Measurements from ENCODE around the gene ADRM1.

Gene ADRM1

GRCh38 chr20:62323980-62324906 lies 21.4 kb downstream of the ADRM1 start:
- DNase-seq (ENCODE audit: low read depth) = no peak

DNA sequence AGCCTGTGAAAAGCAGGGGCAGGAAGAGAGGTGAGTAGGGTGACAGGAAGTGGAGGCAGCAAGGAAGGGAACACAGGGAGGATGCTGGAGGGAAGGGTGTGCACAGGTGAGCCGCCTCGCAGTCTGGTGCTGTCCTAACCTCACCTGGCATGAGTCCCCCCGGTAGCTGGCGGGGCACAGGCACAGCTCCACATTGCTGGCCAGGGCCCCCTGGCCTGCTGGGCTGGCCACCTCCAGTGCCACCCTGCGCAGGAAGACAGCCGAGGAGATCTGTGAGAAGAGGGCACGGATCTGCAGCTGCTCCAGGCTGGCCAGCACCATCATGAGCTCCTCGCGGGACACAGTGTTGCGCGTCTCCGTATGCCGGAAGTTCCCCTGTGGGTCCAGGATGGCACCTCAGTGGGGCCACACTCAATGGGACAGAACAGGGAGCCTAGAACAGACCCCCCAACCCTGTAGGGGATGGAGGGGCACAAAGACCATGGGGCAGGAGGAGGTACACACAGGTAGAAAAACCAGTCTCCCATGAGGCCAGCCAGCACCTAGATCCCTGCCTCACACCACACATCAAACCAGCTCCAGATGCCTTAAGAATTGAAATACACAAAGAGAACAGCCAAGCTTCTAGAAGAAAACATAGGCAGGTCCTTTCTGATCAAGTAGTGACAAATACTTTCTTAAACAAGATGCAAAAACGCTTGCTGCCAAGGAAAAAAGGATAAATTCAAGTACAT lies 22.5 kb downstream of the ADRM1 start:
- DNase-seq (ENCODE audit: low read depth) = no peak

GRCh38 chr20:62326559-62326958 lies 23.8 kb downstream of the ADRM1 start:
- no peak for DNase-seq (ENCODE audit: low read depth)

DNA sequence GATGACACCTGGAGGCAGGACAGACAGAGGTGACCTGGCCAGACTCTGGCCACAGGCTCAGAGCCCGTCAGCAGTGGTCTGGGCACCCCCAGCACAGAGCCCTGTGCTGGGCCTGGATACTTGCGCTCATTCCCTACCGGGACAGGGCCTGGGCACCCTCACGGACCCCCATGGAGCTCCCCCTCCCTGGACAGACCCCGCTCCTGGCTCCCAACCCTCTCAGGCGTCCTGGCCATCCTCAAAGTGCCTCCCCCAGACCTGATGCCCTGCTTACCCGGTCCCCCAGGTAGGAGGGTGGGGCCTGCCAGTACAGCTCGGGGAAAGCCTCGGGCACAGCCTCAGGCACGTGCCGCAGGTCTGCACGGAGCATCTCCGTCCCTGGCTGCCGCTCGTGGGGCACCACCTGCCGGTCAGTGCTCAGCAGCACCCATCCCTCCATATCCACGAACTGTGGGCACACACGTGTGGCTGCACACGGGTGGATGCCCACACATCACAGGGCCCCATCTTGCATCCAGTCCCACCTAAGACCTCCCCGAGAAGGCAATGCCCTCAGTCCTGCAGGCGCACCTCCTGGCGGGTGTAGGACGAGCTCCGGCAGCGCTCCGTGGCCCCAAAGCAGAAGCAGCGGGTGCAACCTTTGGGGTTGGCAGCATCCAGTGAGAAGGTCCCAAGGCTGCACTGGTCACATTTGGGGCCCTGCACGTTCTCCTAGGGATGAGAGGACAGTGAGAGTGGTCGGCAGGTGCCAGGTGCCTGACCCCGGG lies 24.3 kb downstream of the ADRM1 start:
- no peak for DNase-seq (ENCODE audit: low read depth)

GRCh38 chr20:62327726-62328495 lies 25.1 kb downstream of the ADRM1 start:
- no peak for DNase-seq (ENCODE audit: low read depth)

GRCh38 chr20:62328684-62329388 lies 26.0 kb downstream of the ADRM1 start:
- DNase-seq (ENCODE audit: low read depth) = no peak

DNA sequence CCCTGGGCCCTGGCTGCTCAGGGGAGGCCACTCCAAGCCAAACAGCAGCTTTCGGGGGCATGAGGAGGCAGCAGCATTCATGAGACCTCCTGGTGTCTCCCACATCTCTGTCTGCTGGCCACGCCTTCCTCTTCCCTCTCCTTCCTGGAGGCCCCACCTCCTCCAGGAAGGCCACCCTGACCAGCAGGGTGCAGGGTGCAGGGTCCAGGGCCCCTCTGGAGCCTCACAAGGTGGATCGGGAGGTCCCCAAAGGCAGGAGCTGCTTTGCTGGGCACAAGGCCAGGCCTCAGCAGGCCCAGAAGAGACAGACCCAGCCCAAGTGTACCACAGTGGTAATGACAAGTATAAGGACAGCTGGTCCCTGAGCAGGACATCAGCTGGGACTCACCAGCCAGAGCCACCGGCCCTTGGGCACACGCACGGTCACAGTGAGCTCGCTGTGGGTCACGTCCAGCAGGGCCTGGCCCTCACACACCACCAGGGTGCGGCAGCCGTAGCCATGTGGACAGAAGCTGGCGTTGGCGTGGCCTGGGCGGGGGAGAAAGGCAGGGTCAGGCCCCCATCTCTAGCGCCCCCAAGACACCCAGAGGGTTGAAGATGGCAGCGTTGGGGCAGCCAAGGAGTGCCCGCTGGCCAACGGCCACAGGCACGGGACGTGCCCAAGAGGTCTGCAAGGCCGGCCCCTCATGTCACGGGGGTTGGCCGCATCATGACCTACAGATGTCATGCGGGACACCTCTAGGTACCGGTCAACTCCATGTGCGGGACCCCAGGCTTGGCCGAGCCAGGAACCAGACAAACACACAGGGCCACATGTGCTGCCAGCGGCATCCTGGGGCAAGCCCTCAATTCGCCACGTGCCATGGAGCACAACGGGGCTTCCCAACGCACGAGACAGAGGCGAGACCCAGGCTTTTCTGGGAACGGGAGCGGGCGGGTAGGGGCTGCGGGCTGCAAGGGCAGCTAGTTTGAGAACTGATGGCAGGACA lies 26.9 kb downstream of the ADRM1 start:
- no peak for DNase-seq (ENCODE audit: low read depth)

- DNase-seq (ENCODE audit: low read depth) = no peak
Measured at GRCh38 chr20:62330576-62331317, 27.9 kb downstream of the ADRM1 start.

DNA sequence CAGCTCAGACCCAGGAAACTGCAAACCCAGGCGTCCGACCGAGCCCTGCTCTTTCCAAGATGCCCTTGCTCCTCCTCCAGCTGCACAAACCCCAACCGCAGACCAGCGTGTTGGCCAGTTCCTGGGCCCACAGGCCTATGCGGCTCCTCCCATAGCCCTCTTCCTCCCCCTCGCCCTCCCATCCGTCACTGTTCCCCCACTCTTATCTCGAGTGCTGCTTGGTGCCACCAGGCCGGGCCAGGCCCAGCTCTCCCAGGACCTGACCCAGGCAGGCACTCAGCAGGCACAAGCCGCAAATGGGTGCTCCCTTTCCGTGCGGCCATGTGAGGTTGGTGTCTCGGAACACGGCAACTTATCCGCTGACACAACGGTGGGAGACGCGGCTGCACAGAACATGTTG lies 28.6 kb downstream of the ADRM1 start:
- no peak for DNase-seq (ENCODE audit: low read depth)

GRCh38 chr20:62332421-62332820 lies 29.6 kb downstream of the ADRM1 start:
- no peak for DNase-seq (ENCODE audit: low read depth)

- DNase-seq (ENCODE audit: low read depth) = no peak
Measured at GRCh38 chr20:62332989-62333819, 30.4 kb downstream of the ADRM1 start.

DNA sequence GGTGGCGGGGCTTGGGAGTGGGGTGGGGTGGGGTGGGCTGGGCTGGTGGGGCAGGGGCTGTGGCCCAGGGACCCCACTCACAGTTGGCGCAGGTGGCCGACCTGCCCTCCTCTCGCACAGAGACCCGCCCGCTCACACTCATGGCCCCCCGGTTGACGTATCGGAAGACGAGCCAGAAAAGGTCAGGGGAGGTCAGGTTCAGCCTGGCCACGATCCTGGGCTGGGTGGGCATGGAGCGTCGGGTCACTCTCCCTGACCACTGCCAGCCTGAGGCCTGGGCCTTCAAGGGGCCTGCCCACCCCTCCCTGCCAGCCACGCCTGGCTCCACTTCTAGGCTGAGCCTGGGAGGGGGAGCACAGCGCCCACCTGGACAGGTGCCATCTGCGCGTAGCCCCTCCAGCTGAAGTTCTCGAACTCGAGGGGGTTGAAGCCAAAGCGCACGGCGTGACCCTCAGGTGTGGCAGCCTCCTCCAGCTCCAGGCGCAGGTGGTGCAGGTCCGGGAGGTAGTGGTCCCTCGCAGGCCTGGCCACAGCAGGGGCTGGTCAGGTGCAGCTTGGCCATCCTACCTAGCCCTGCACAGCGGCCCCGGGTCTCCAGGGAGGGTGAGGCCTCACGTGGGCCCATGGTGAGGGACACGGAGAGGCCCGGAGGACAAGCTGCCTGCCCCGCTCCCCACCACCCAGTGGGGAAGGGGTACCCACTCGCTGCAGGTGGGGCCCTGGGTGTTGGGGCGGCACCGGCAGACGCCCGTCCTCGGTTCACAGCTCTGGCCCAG lies 31.2 kb downstream of the ADRM1 start:
- no peak for DNase-seq (ENCODE audit: low read depth)

- no peak for DNase-seq (ENCODE audit: low read depth)
Measured at GRCh38 chr20:62334881-62335280, 32.1 kb downstream of the ADRM1 start.

- no peak for DNase-seq (ENCODE audit: low read depth)
Measured at GRCh38 chr20:62335532-62335931, 32.7 kb downstream of the ADRM1 start.

DNA sequence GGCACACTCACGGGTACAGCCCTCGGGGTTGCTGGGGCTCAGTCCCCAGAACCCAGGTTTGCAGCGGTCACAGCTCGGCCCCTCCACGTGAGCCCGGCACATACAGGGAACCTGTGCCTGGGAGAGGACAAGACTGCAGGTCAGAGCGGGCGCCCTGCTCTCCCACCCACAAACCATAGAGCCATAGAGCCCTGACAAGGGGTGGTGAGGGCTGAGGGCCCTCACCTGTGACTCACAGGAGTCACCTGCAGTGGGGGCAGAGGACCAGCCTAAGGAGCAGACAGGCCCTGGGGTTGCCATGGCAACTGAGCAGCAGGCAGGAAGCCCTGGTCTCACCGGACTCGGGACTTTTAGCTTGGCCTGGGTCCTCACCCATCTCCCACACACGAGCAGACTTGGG lies 33.5 kb downstream of the ADRM1 start:
- no peak for DNase-seq (ENCODE audit: low read depth)

GRCh38 chr20:62336775-62337557 lies 34.2 kb downstream of the ADRM1 start:
- no peak for DNase-seq (ENCODE audit: low read depth)

Data from HS-27A (cell line).